ENCODE measurements around the gene OLR1.

Gene OLR1

GRCh38 chr12:10122689-10123088, 49.2 kb downstream of the OLR1 start:
- Histone ChIP-seq H3K9me3 (ENCODE audit: severe bottlenecking) (no peaks in the 10 kb centered on the region), H3K27ac (ENCODE audit: poor library complexity, severe bottlenecking) (no peak overlapping the region), H3K36me3 (ENCODE audit: low read depth) (no peaks in the 10 kb centered on the region), H3K27me3 (ENCODE audit: insufficient read depth, poor library complexity, severe bottlenecking) (no peaks in the 10 kb centered on the region), H3K4me1 (ENCODE audit: insufficient read depth, poor library complexity, severe bottlenecking) (no peaks in the 10 kb centered on the region), H3K4me3 (ENCODE audit: severe bottlenecking) (no peak overlapping the region)
- DNase-seq (ENCODE audit: low spot score): no peak
- no peak for ATAC-seq (ENCODE audit: low read depth)
- TF ChIP-seq, protein P1, sequence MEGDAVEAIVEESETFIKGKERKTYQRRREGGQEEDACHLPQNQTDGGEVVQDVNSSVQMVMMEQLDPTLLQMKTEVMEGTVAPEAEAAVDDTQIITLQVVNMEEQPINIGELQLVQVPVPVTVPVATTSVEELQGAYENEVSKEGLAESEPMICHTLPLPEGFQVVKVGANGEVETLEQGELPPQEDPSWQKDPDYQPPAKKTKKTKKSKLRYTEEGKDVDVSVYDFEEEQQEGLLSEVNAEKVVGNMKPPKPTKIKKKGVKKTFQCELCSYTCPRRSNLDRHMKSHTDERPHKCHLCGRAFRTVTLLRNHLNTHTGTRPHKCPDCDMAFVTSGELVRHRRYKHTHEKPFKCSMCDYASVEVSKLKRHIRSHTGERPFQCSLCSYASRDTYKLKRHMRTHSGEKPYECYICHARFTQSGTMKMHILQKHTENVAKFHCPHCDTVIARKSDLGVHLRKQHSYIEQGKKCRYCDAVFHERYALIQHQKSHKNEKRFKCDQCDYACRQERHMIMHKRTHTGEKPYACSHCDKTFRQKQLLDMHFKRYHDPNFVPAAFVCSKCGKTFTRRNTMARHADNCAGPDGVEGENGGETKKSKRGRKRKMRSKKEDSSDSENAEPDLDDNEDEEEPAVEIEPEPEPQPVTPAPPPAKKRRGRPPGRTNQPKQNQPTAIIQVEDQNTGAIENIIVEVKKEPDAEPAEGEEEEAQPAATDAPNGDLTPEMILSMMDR (IDR thresholded peaks at IDR 0.05; ENCODE audit: poor library complexity, severe bottlenecking): no peak

GRCh38 chr12:10121278-10121677, 50.7 kb downstream of the OLR1 start:
- Histone ChIP-seq H3K27me3 (ENCODE audit: insufficient read depth, poor library complexity, severe bottlenecking) (no peaks in the 10 kb centered on the region), H3K4me3 (ENCODE audit: severe bottlenecking) (no peak overlapping the region), H3K36me3 (ENCODE audit: low read depth) (no peaks in the 10 kb centered on the region), H3K4me1 (ENCODE audit: insufficient read depth, poor library complexity, severe bottlenecking) (no peaks in the 10 kb centered on the region), H3K27ac (ENCODE audit: poor library complexity, severe bottlenecking) (no peak overlapping the region), H3K9me3 (ENCODE audit: severe bottlenecking) (no peaks in the 10 kb centered on the region)
- TF ChIP-seq, protein P1 (IDR thresholded peaks at IDR 0.05; ENCODE audit: poor library complexity, severe bottlenecking): no peak
- ATAC-seq (ENCODE audit: low read depth) (no peak), DNase-seq (ENCODE audit: low spot score) (no peak)

GRCh38 chr12:10119066-10119465, 52.9 kb downstream of the OLR1 start:
- H3K27me3 ChIP-seq (ENCODE audit: insufficient read depth, poor library complexity, severe bottlenecking): no peaks in the 10 kb centered on the region
- H3K9me3 ChIP-seq (ENCODE audit: severe bottlenecking): no peaks in the 10 kb centered on the region
- no peak for ATAC-seq (ENCODE audit: low read depth)
- H3K27ac ChIP-seq (ENCODE audit: poor library complexity, severe bottlenecking): no peak overlapping the region
- H3K36me3 ChIP-seq (ENCODE audit: low read depth): no peaks in the 10 kb centered on the region
- no peak for DNase-seq (ENCODE audit: low spot score)
- H3K4me3 ChIP-seq (ENCODE audit: severe bottlenecking): no peak overlapping the region
- TF ChIP-seq, protein P1 (IDR thresholded peaks at IDR 0.05; ENCODE audit: poor library complexity, severe bottlenecking): no peak
- no peaks in the 10 kb centered on the region for H3K4me1 ChIP-seq (ENCODE audit: insufficient read depth, poor library complexity, severe bottlenecking)

GRCh38 chr12:10115890-10116289, 56.0 kb downstream of the OLR1 start:
- H3K27ac ChIP-seq (ENCODE audit: poor library complexity, severe bottlenecking): no peak overlapping the region
- ATAC-seq (ENCODE audit: low read depth): no peak

GRCh38 chr12:10115311-10115710, 56.6 kb downstream of the OLR1 start:
- TF ChIP-seq, protein P1 (IDR thresholded peaks at IDR 0.05; ENCODE audit: poor library complexity, severe bottlenecking): no peak
- Histone ChIP-seq H3K27me3 (ENCODE audit: insufficient read depth, poor library complexity, severe bottlenecking) (no peaks in the 10 kb centered on the region), H3K27ac (ENCODE audit: poor library complexity, severe bottlenecking) (no peak overlapping the region), H3K4me1 (ENCODE audit: insufficient read depth, poor library complexity, severe bottlenecking) (no peaks in the 10 kb centered on the region), H3K9me3 (ENCODE audit: severe bottlenecking) (no peaks in the 10 kb centered on the region), H3K36me3 (ENCODE audit: low read depth) (no peaks in the 10 kb centered on the region), H3K4me3 (ENCODE audit: severe bottlenecking) (no peak overlapping the region)
- no peak for ATAC-seq (ENCODE audit: low read depth)
- no peak for DNase-seq (ENCODE audit: low spot score)

More at GRCh38 chr12:10115890-10116289, 56.0 kb downstream of the OLR1 start:
- no peak overlapping the region for H3K4me3 ChIP-seq (ENCODE audit: severe bottlenecking)
- DNase-seq (ENCODE audit: low spot score): no peak
- no peaks in the 10 kb centered on the region for H3K27me3 ChIP-seq (ENCODE audit: insufficient read depth, poor library complexity, severe bottlenecking)
- H3K4me1 ChIP-seq (ENCODE audit: insufficient read depth, poor library complexity, severe bottlenecking): no peaks in the 10 kb centered on the region
- H3K9me3 ChIP-seq (ENCODE audit: severe bottlenecking): no peaks in the 10 kb centered on the region
- TF ChIP-seq, protein P1 (IDR thresholded peaks at IDR 0.05; ENCODE audit: poor library complexity, severe bottlenecking): no peak
- H3K36me3 ChIP-seq (ENCODE audit: low read depth): no peaks in the 10 kb centered on the region

All from RWPE2 (cell line).